CD8-positive, alpha-beta memory T cell (primary cell): ENCODE results near the gene TNNT1. TPM values are rescaled to one million over a fixed set of nuclear protein-coding genes. Genes with fewer than 3 reads are reported as not detected.

Experiments
- CTCF ChIA-PET: fragments of 350-600 bp; sonication (Branson Sonifier 250); formaldehyde crosslinking; loops from one replicate; lab custom pipeline; 2021; ENCODE audit warnings: antibody characterized with exemption; lab: Charles Lee
- POLR2A ChIA-PET: fragments of 350-600 bp; sonication (Branson Sonifier 250); formaldehyde crosslinking; loops from one replicate; lab custom pipeline; 2021; ENCODE audit warnings: antibody characterized with exemption; lab: Charles Lee
- DNase-seq, 5 donors: peaks; one replicate each; pipeline versions ENCODE4 v3.0.0 to v3.0.0-alpha.2; 2020 to 2022; ENCODE audit warnings: mixed read lengths in 1 of 5
- H3K27ac ChIP-seq: one replicate; pipeline ENCODE4 v1.7.0; 2013; ENCODE audit warnings: low read depth, mild to moderate bottlenecking, low read length, moderate library complexity
- H3K27me3 ChIP-seq: 2 replicates; pipeline ENCODE4 v1.7.0; 2013; ENCODE audit warnings: low read length, mild to moderate bottlenecking; ENCODE audit not compliant: insufficient read depth, poor library complexity, severe bottlenecking
- H3K36me3 ChIP-seq: 2 replicates; pipeline ENCODE4 v1.7.0; 2013; ENCODE audit warnings: mild to moderate bottlenecking, low read length, moderate library complexity; ENCODE audit not compliant: insufficient read depth
- H3K4me1 ChIP-seq: 2 replicates; pipeline ENCODE4 v1.7.0; 2013; ENCODE audit warnings: mild to moderate bottlenecking, low read length, moderate library complexity; ENCODE audit not compliant: insufficient read depth
- H3K4me3 ChIP-seq: 2 replicates; pipeline ENCODE4 v1.7.0; 2013; ENCODE audit warnings: mild to moderate bottlenecking, low read length
- H3K9me3 ChIP-seq: 2 replicates; pipeline ENCODE4 v1.7.0; 2013; ENCODE audit warnings: mild to moderate bottlenecking, low read length
- H3K27ac Mint-ChIP-seq, 8 donors: one replicate each; pipeline ENCODE4 v1.8.0; 2020 to 2021; ENCODE audit warnings: mixed read lengths in 8 of 8, mild to moderate bottlenecking in 6 of 8, inconsistent platforms in 3 of 8, moderate library complexity in 3 of 8
- H3K27me3 Mint-ChIP-seq, 2 donors: one replicate each; pipeline ENCODE4 v1.8.0; 2020 to 2021; ENCODE audit warnings: mixed read lengths in 2 of 2, mild to moderate bottlenecking in 1 of 2, moderate library complexity in 1 of 2
- H3K36me3 Mint-ChIP-seq, 3 donors: one replicate each; pipeline ENCODE4 v1.8.0; 2020 to 2021; ENCODE audit warnings: mixed read lengths in 3 of 3, inconsistent platforms in 1 of 3, mild to moderate bottlenecking in 1 of 3
- H3K4me1 Mint-ChIP-seq, 3 donors: one replicate each; pipeline ENCODE4 v1.8.0; 2020 to 2021; ENCODE audit warnings: mixed read lengths in 3 of 3, inconsistent platforms in 1 of 3, mild to moderate bottlenecking in 1 of 3
- H3K4me3 Mint-ChIP-seq, 7 donors: one replicate each; pipeline ENCODE4 v1.8.0; 2020 to 2021; ENCODE audit warnings: mixed read lengths in 7 of 7, mild to moderate bottlenecking in 6 of 7, moderate library complexity in 4 of 7, inconsistent platforms in 2 of 7
- H3K9me3 Mint-ChIP-seq, 5 donors: one replicate each; pipeline ENCODE4 v1.8.0; 2020 to 2022; ENCODE audit warnings: mixed read lengths in 5 of 5, mild to moderate bottlenecking in 3 of 5, moderate library complexity in 2 of 5, inconsistent platforms in 1 of 5
- polyA plus RNA-seq: library from polyadenylated mRNA; unstranded; fragments of 300-500 nt; fragmentation: Illumina TruSeq; gene quantifications from one replicate; pipeline ENCODE4 v1.2.3, GENCODE V29; 2021
- total RNA-seq, 2 experiments: library from RNA; stranded (reverse); gene quantifications; one replicate each; pipeline ENCODE4 v1.2.3, GENCODE V29; 2021

TNNT1 gene
- not detected for total RNA-seq
- not detected for polyA plus RNA-seq

GRCh38 chr19:55149078-55150003 is at the start of gene TNNT1:
TNNT1 (minus strand) TSS chr19:55149206; CDS start chr19:55147157, 2,049 bp downstream.
- Mint-ChIP-seq H3K9me3 (peaks cover 3 to 12% (median 7%) of the 10 kb centered on the region in 5 donors), H3K27me3 (peaks cover 27 to 33% of the 10 kb centered on the region in 2 donors), H3K36me3 (peaks cover 0 to 1% (median 0%) of the 10 kb centered on the region in 3 donors), H3K27ac (peak within 1 kb of the TSS in 1 of 8 donors; percentile 58), H3K4me1 (peaks cover 15 to 25% (median 18%) of the 10 kb centered on the region in 3 donors), H3K4me3 (peak within 1 kb of the TSS in 4 of 7 donors; percentile 17 to 59 (median 26))
- DNase-seq: no peak
- peaks cover 23% of the 10 kb centered on the region for H3K4me1 ChIP-seq
- no peak within 1 kb of the TSS for H3K4me3 ChIP-seq
- H3K27ac ChIP-seq: no peak within 1 kb of the TSS
- ChIA-PET POLR2A (no interaction called here), CTCF (no interaction called here)
- peaks cover 14% of the 10 kb centered on the region for H3K27me3 ChIP-seq
- no peaks in the 10 kb centered on the region for H3K36me3 ChIP-seq
- H3K9me3 ChIP-seq: peaks cover 10% of the 10 kb centered on the region

- Mint-ChIP-seq H3K4me3 (no peak overlapping the region), H3K9me3 (no peaks in the 10 kb centered on the region), H3K36me3 (no peaks in the 10 kb centered on the region), H3K27me3 (peaks cover 26 to 46% of the 10 kb centered on the region in 2 donors), H3K4me1 (no peaks in the 10 kb centered on the region), H3K27ac (no peak overlapping the region)
- H3K36me3 ChIP-seq: no peaks in the 10 kb centered on the region
- no peak overlapping the region for H3K4me3 ChIP-seq
- H3K4me1 ChIP-seq: no peaks in the 10 kb centered on the region
- no peaks in the 10 kb centered on the region for H3K9me3 ChIP-seq
- DNase-seq: no peak
- H3K27me3 ChIP-seq: peaks cover 8% of the 10 kb centered on the region
- ChIA-PET CTCF (no interaction called here), POLR2A (no interaction called here)
- no peak overlapping the region for H3K27ac ChIP-seq
Measured at GRCh38 chr19:55198651-55199050, 49.6 kb upstream of the TNNT1 start.

- no peaks in the 10 kb centered on the region for H3K9me3 Mint-ChIP-seq
- H3K9me3 ChIP-seq: no peaks in the 10 kb centered on the region
- H3K36me3 Mint-ChIP-seq: no peaks in the 10 kb centered on the region
- no peak overlapping the region for H3K27ac ChIP-seq
- peaks cover 25 to 41% of the 10 kb centered on the region in 2 donors for H3K27me3 Mint-ChIP-seq
- DNase-seq: no peak
- no peak overlapping the region for H3K4me3 Mint-ChIP-seq
- ChIA-PET POLR2A (no interaction called here), CTCF (interaction anchor here (0.6 to 1.0 kb wide), 2 partner anchors 9 to 306 kb away, joined by 3 read pairs; no protein-coding TSS in a partner anchor)
- peaks cover 8% of the 10 kb centered on the region for H3K27me3 ChIP-seq
- no peaks in the 10 kb centered on the region for H3K4me1 Mint-ChIP-seq
- H3K4me3 ChIP-seq: no peak overlapping the region
- H3K27ac Mint-ChIP-seq: no peak overlapping the region
- no peaks in the 10 kb centered on the region for H3K36me3 ChIP-seq
- H3K4me1 ChIP-seq: no peaks in the 10 kb centered on the region
Measured at GRCh38 chr19:55197528-55197927, 48.5 kb upstream of the TNNT1 start.

DNA sequence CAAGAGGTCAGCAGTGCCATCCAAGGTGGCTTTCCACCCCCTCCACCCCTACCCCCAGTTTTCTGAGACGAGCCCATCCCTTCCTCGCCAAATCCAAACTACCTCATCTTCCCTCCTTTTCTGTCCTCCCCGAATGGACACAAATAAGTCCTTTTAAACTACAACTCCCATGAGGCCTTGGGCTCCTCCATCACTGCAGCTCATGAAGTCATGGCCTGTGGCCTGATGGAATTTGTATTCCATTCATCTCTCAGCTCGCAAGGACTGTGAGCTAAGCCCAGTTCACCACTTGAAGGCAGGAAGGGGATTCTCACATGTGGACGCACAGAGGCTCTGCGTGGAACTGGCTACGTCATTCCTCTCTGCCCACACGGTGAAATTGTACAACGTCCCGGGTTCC is 47.8 kb upstream of the TNNT1 start:
- no peak for DNase-seq
- H3K4me1 ChIP-seq: no peaks in the 10 kb centered on the region
- ChIA-PET CTCF (no interaction called here), POLR2A (no interaction called here)
- Mint-ChIP-seq H3K4me1 (no peaks in the 10 kb centered on the region), H3K27me3 (peaks cover 21 to 40% of the 10 kb centered on the region in 2 donors), H3K36me3 (no peaks in the 10 kb centered on the region), H3K27ac (no peak overlapping the region), H3K9me3 (no peaks in the 10 kb centered on the region), H3K4me3 (no peak overlapping the region)
- H3K36me3 ChIP-seq: no peaks in the 10 kb centered on the region
- peaks cover 8% of the 10 kb centered on the region for H3K27me3 ChIP-seq
- no peak overlapping the region for H3K4me3 ChIP-seq
- H3K27ac ChIP-seq: no peak overlapping the region
- H3K9me3 ChIP-seq: no peaks in the 10 kb centered on the region

DNA sequence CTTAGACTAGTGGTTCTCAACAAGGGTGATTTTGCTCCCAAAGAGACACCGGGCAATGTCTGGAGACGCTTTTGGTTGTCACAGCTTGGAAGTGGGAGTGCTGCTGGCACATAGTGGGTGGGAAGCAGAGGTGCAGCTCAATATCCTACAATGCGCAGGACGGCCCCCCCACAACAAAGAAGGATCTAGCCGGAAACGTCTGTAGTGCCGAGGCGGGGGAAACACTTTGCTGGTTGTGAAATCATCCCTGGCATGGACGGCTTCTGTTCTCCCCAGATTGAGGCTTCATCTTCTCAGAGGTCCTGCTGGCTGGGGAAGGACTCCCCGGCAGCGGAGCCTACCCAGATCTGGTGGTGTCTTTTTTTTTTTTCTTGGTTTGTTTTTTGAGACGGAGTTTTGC is 44.5 kb upstream of the TNNT1 start:
- Histone ChIP-seq H3K36me3 (no peaks in the 10 kb centered on the region), H3K27ac (no peak overlapping the region), H3K27me3 (peaks cover 8% of the 10 kb centered on the region), H3K4me1 (no peaks in the 10 kb centered on the region), H3K4me3 (no peak overlapping the region), H3K9me3 (no peaks in the 10 kb centered on the region)
- Mint-ChIP-seq H3K4me1 (peaks cover 0 to 3% (median 2%) of the 10 kb centered on the region in 3 donors), H3K27me3 (peaks cover 13 to 33% of the 10 kb centered on the region in 2 donors), H3K9me3 (no peaks in the 10 kb centered on the region), H3K36me3 (no peaks in the 10 kb centered on the region), H3K27ac (no peak overlapping the region), H3K4me3 (no peak overlapping the region)
- ChIA-PET POLR2A (no interaction called here), CTCF (no interaction called here)
- no peak for DNase-seq

DNA sequence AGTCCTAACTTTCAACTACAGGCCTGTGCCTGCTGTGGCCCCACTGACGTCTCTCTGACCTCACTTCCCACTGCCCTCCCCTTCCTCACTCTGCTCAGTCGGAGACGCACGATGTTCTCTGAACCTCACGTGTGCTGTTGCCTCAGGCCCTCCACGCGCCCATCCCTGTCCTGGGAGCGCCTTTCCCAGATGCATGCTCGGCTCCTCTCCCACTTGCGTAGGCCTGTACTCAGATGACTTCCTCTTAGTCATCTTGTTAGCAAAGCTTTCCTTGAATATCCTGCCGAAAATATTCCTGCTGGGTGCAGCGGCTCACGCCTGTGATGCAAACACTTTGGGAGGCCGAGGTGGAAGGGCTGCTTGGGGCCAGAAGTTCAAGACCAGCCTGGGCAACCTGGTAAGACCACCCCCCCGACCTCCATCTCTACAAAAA is 40.4 kb upstream of the TNNT1 start:
- no peaks in the 10 kb centered on the region for H3K36me3 ChIP-seq
- no peaks in the 10 kb centered on the region for H3K27me3 ChIP-seq
- H3K27ac ChIP-seq: no peak overlapping the region
- no peaks in the 10 kb centered on the region for H3K36me3 Mint-ChIP-seq
- H3K4me1 ChIP-seq: no peaks in the 10 kb centered on the region
- ChIA-PET POLR2A (no interaction called here), CTCF (interaction anchor here (0.6 kb wide), 1 partner anchor 110 kb away, joined by 3 read pairs; no protein-coding TSS in a partner anchor)
- no peak for DNase-seq
- H3K4me3 Mint-ChIP-seq: peak overlapping the region in 1 of 7 donors; percentile 28
- H3K9me3 ChIP-seq: no peaks in the 10 kb centered on the region
- H3K4me3 ChIP-seq: no peak overlapping the region
- no peaks in the 10 kb centered on the region for H3K9me3 Mint-ChIP-seq
- peaks cover 0 to 3% (median 2%) of the 10 kb centered on the region in 3 donors for H3K4me1 Mint-ChIP-seq
- peak overlapping the region in 1 of 8 donors; percentile 58 for H3K27ac Mint-ChIP-seq
- H3K27me3 Mint-ChIP-seq: peaks cover 13 to 36% of the 10 kb centered on the region in 2 donors

GRCh38 chr19:55188625-55189024 is 39.6 kb upstream of the TNNT1 start:
- ChIA-PET CTCF (no interaction called here), POLR2A (no interaction called here)
- no peaks in the 10 kb centered on the region for H3K9me3 Mint-ChIP-seq
- Histone ChIP-seq H3K36me3 (no peaks in the 10 kb centered on the region), H3K27me3 (no peaks in the 10 kb centered on the region), H3K9me3 (no peaks in the 10 kb centered on the region), H3K4me1 (no peaks in the 10 kb centered on the region), H3K27ac (no peak overlapping the region), H3K4me3 (no peak overlapping the region)
- no peak overlapping the region for H3K4me3 Mint-ChIP-seq
- H3K27ac Mint-ChIP-seq: peak overlapping the region in 1 of 8 donors; percentile 38
- H3K27me3 Mint-ChIP-seq: peaks cover 11 to 38% of the 10 kb centered on the region in 2 donors
- peaks cover 0 to 3% (median 2%) of the 10 kb centered on the region in 3 donors for H3K4me1 Mint-ChIP-seq
- H3K36me3 Mint-ChIP-seq: no peaks in the 10 kb centered on the region
- no peak for DNase-seq

DNA sequence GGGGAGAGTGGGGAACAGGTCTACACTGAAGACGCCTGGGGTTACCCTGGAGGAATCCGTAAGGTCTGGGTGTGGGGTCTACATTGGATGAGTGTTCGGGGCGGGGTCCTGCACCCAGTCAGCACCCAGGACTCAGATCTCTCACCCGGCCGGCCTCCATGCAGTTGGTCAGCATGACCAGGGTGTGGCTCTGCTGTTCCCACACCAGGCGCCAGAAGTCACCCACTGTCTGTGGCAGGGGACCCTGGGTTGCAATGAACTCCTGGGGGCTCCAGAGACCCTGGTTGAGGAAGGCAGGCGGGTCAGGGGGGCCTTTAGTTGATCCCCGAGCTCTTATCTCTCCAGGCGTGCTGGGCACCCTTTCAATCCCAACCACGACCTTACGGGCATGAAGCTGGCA is 37.1 kb upstream of the TNNT1 start:
- H3K4me3 ChIP-seq: no peak overlapping the region
- no peaks in the 10 kb centered on the region for H3K9me3 ChIP-seq
- Mint-ChIP-seq H3K4me1 (peaks cover 0 to 4% (median 2%) of the 10 kb centered on the region in 3 donors), H3K27ac (no peak overlapping the region), H3K4me3 (no peak overlapping the region), H3K9me3 (no peaks in the 10 kb centered on the region), H3K27me3 (peaks cover 18 to 40% of the 10 kb centered on the region in 2 donors), H3K36me3 (no peaks in the 10 kb centered on the region)
- H3K27me3 ChIP-seq: peaks cover 13% of the 10 kb centered on the region
- ChIA-PET POLR2A (no interaction called here), CTCF (no interaction called here)
- DNase-seq: no peak
- no peak overlapping the region for H3K27ac ChIP-seq
- no peaks in the 10 kb centered on the region for H3K4me1 ChIP-seq
- no peaks in the 10 kb centered on the region for H3K36me3 ChIP-seq
